ENCODE data around the gene ACER1.
"Not testable (repeated sequence)": the region's sequence is repeated elsewhere in the genome, so short reads cannot be mapped to it uniquely, and the experiment has no call there.

ACER1 gene

DNA sequence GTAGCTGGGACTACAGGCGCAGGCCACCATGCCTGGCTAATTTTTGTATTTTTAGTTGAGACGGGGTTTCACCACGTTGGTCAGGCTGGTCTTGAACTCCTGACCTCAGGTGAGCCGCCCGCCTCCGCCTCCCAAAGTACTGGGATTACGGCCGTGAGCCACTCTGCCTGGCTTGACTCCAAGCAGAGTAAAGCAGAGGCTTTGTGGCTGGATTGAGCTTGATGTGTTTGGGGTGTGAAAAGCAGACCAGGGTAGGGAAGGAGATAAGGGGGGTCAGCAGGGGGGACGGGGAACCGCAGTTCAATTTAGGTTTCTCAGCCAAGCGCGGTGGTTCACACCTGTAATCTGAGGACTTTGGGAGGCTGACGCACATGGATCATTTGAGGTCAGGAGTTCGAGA, 23.8 kb upstream of the ACER1 start:
- H3K4me3 ChIP-seq (ENCODE audit: low read length) = no peak overlapping the region
- no peak for DNase-seq (ENCODE audit: low read depth)
- TF ChIP-seq, protein P1, sequence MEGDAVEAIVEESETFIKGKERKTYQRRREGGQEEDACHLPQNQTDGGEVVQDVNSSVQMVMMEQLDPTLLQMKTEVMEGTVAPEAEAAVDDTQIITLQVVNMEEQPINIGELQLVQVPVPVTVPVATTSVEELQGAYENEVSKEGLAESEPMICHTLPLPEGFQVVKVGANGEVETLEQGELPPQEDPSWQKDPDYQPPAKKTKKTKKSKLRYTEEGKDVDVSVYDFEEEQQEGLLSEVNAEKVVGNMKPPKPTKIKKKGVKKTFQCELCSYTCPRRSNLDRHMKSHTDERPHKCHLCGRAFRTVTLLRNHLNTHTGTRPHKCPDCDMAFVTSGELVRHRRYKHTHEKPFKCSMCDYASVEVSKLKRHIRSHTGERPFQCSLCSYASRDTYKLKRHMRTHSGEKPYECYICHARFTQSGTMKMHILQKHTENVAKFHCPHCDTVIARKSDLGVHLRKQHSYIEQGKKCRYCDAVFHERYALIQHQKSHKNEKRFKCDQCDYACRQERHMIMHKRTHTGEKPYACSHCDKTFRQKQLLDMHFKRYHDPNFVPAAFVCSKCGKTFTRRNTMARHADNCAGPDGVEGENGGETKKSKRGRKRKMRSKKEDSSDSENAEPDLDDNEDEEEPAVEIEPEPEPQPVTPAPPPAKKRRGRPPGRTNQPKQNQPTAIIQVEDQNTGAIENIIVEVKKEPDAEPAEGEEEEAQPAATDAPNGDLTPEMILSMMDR (conservative IDR thresholded peaks at IDR 0.05; ENCODE audit: low read length) = no peak

DNA sequence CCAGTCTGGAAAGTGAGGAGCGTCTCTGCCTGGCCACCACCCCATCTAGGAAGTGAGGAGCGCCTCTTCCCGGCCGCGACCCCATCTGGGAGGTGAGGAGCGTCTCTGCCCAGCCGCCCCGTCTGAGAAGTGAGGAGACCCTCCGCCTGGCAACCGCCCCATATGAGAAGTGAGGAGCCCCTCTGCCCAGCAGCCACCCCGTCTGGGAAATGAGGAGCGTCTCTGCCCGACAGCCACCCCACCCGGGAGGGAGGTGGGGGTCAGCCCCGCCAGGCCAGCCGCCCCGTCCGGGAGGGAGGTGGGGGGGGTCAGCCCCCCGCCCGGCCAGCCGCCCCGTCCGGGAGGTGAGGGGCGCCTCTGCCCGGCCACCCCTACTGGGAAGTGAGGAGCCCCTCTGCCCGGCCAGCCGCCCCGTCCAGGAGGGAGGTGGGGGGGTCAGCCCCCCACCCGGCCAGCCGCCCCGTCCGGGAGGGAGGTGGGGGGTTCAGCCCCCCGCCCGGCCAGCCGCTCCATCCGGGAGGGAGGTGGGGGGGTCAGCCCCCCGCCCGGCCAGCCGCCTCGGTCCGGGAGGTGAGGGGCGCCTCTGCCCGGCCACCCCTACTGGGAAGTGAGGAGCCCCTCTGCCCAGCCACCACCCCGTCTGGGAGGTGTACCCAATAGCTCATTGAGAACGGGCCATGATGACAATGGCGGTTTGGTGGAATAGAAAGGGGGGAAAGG, 22.1 kb upstream of the ACER1 start:
- H3K4me3 ChIP-seq (ENCODE audit: low read length); DNase-seq (ENCODE audit: low read depth): not testable (repeated sequence)

DNA sequence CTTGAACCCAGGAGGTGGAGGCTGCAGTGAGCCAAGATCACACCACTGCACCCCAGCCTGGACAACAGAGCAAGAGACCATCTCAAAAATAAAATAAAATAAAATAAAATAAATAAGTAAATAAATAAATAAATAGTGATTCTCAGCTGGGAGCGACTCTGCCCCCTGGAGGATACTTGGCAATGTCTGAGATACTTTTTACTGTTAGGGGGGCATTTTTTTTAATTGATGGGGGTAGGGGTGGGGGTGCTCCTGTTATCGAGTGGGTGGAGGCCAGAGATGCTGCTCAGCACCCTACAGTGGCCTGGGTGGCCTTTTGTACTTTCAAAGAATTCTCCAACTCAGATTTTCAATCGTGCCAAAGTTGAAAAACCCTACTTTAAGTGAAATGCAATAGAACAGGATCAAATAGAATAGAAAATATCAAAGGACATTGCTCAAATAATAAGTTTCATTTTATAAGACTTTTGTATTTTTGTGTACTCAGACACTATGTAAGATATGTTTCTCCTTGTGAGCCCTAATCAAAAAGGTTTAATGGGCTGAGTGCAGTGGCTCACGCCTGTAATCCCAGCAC, 20.8 kb upstream of the ACER1 start:
- TF ChIP-seq, protein P1 (conservative IDR thresholded peaks at IDR 0.05; ENCODE audit: low read length) = peak; percentile 56
- DNase-seq (ENCODE audit: low read depth) = peak; percentile 26
- no peak overlapping the region for H3K4me3 ChIP-seq (ENCODE audit: low read length)

DNA sequence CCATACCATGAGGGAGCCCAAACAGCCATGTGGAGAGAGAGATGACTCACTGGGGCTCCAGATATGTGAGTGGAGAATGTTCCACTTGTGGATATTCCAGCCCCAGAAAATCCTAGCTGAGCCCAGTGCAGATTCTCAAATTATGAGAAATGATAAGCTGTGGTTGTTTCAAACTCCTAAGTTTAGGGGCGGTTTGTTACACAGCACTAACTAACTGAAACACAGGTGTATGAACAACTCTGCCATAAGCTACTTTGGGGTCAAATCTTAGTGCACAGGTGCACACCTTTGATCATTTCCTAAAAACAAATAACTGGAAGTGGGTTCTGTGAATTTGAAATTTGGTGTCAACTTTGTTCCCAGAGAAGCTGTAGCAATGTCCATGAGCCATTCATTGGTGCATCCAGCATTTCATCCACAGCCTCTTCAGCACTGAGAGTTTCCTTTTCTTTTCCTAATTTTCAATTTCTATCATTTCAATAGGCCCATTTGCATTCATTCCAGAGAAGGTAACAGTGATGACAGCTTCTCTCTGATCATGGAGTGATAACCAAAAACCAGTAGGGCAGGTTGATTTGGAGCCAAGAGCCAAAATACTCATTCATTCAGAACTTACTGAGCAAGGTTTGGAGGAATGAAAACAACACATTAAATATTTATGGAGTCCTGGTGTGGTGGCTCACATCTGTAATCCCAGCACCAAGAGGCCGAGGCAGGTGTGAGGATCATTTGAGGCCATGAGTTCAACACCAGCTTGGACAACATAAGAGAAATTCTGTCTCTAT, 19.2 kb upstream of the ACER1 start:
- TF ChIP-seq, protein P1 (conservative IDR thresholded peaks at IDR 0.05; ENCODE audit: low read length) = no peak
- no peak overlapping the region for H3K4me3 ChIP-seq (ENCODE audit: low read length)
- no peak for DNase-seq (ENCODE audit: low read depth)

DNA sequence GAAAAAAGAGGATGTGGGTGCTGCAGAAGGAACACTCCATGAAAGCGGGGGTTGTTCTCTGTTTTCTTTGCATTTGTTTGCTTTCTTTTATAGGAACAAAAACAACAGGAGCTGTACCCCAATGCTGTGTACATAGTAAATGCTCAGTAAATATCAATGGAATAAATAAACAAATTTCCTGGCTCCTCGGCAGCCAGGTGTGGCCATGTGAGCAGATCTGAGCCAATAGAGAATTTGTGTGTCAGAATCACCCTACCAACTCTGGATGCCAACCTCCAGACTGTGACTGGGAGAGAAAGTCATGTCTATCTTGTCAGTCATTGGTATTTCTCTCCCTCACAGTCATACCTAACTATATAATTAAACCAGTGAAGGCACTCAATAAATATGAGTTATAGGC, 17.3 kb upstream of the ACER1 start:
- no peak for DNase-seq (ENCODE audit: low read depth)
- H3K4me3 ChIP-seq (ENCODE audit: low read length) = no peak overlapping the region
- TF ChIP-seq, protein P1 (conservative IDR thresholded peaks at IDR 0.05; ENCODE audit: low read length) = no peak

DNA sequence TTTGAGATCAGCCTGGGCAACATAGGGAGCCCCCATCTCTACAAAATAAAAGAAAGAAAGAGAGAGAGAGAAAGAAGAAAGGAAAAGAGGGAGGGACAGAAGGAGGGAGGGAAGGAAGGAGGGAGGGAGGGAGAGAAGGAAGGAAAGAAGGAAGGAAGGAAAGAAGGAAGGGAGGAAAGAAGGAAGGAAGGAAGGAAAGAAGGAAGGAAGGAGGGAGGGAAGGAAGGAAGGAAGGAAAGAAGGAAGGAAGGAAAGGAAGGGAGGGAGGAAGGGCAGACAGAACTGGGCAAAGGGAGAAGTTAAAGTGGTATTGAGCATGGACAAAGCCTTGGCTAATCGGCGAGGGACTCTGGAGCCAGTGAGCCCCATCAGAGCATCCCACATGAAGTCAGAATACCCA, 15.9 kb upstream of the ACER1 start:
- not testable (repeated sequence) for H3K4me3 ChIP-seq (ENCODE audit: low read length); DNase-seq (ENCODE audit: low read depth)

DNA sequence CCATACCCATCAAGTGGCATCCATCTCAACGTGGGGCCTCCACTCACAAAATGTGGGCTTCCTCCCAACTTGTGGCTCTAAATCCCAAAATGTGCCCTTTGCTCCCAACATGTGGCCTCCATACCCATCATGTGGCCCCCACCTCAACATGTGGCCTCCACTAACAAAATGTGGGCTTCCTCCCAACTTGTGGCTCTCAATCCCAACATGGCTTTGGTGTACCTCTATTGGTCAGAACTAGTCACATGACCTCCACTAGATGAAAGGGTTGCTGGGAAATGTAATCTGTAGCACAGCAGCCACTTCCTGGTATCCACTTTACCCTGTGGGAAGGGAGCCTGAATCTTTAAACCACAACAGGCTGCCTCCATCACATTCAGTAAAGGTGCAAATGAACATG, 10.1 kb upstream of the ACER1 start:
- TF ChIP-seq, protein P1 (conservative IDR thresholded peaks at IDR 0.05; ENCODE audit: low read length) = no peak
- no peak for DNase-seq (ENCODE audit: low read depth)
- H3K4me3 ChIP-seq (ENCODE audit: low read length) = no peak overlapping the region
